SK-N-MC (cell line): ENCODE measurements around the gene LTC4S.

Experiments
- EZH2 ChIP-seq: fragments of 200-600 bp; sonication (generic); IDR thresholded peaks from one replicate; pipeline ENCODE4 v1.6.1; 2017; ENCODE audit warnings: antibody characterized with exemption
- POLR2AphosphoS5 ChIP-seq: IDR thresholded peaks from 2 replicates; pipeline ENCODE4 v1.6.1; 2012; ENCODE audit warnings: mild to moderate bottlenecking, low read depth, low read length, borderline replicate concordance

DNA sequence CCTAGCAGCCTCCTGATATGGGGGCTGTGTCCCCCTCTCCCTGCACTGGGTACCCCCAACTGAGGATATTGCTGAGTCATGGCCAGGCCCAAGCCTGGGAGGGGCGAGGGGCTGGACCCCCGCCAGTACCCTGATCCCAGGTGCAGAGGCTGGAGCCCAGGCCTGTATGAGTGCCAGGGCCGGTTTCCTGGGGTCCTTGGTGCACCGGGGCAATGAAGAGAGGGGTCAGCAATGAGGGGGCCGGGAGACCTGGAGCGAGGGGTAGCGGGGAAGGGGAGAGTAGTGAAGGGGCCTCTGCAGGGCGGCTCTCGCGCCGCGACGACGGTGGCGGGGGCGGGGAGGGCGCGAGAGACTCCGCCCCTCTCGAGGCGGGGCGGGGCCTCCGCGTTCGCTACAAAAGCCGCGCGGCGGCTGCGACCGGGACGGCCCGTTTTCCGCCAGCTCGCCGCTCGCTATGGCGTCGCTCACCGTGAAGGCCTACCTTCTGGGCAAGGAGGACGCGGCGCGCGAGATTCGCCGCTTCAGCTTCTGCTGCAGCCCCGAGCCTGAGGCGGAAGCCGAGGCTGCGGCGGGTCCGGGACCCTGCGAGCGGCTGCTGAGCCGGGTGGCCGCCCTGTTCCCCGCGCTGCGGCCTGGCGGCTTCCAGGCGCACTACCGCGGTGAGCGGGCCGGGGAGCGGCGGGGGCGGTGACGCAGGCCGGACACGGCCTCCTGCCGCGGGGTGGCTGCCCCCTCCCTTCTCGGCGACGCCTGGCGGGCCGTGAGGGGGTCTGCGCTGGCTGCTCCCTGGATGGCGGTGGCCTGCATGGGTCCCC, 26.9 kb downstream of the LTC4S start, which contains the start of gene SQSTM1:
- TF ChIP-seq EZH2 (no peak), POLR2AphosphoS5 (peak; percentile 99)
